LNCAP (cell line): ENCODE results near the gene CSTPP1.

Experiments used
- CTCF ChIP-seq: fragments of 450-650 bp; IDR thresholded peaks from 2 replicates; pipeline ENCODE4 v1.5.1; 2017; ENCODE audit warnings: mild to moderate bottlenecking

The CSTPP1 gene

GRCh38 chr11:46979358-46979757, 42.8 kb downstream of the CSTPP1 start:
- TF ChIP-seq CTCF: no peak

- no peak for TF ChIP-seq CTCF
These were observed 44.9 kb downstream of the CSTPP1 start for GRCh38 chr11:46981436-46981835.

- TF ChIP-seq CTCF: no peak
These were observed 46.4 kb downstream of the CSTPP1 start for GRCh38 chr11:46982797-46983452.

- no peak for TF ChIP-seq CTCF
These were observed 47.0 kb downstream of the CSTPP1 start for GRCh38 chr11:46983598-46983997.

GRCh38 chr11:46984548-46984947, 48.0 kb downstream of the CSTPP1 start:
- no peak for TF ChIP-seq CTCF

GRCh38 chr11:46984987-46985386, 48.4 kb downstream of the CSTPP1 start:
- no peak for TF ChIP-seq CTCF

- TF ChIP-seq CTCF: no peak
These were observed 50.6 kb downstream of the CSTPP1 start for GRCh38 chr11:46987183-46987582.

GRCh38 chr11:46991391-46991790, 54.8 kb downstream of the CSTPP1 start:
- no peak for TF ChIP-seq CTCF
